TTC549 (cell line): ENCODE measurements around the gene ZNF773.
"Not testable (repeated sequence)": the region's sequence is repeated elsewhere in the genome, so short reads cannot be mapped to it uniquely, and the experiment has no call there.

ENCODE experiments used
- FAIRE-seq: peaks from 2 replicates; lab custom pipeline; 2012; peaks lifted over from hg19 to GRCh38; lab: Jason Lieb, UNC

The ZNF773 gene

GRCh38 chr19:57499680-57500395 is at the start of gene ZNF773:
TSS of gene ZNF773 (plus strand) at chr19:57499938. CDS start at chr19:57500081, 143 bp downstream.
- FAIRE-seq: peak; percentile 38

DNA sequence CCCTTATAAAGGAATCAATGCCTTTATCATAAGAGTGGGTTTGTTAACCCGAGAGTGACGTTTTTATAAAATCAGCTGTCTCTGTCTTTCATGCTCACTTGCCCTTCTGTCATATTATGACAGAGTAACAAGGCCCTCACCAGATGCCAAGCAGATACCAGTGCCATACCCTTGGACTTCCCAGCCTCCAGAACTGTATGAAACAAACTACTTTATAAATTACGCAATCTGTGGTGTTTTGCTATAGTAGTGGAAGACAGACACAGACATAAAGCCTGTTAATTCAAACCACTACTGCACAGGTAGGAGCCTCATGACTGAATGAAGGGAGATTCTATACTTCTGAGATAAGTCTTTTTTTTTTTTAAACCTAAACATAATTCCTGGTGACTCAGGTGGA is 47.4 kb upstream of the ZNF773 start:
- no peak for FAIRE-seq

- no peak for FAIRE-seq
These were observed 33.9 kb upstream of the ZNF773 start for GRCh38 chr19:57465680-57466381.

DNA sequence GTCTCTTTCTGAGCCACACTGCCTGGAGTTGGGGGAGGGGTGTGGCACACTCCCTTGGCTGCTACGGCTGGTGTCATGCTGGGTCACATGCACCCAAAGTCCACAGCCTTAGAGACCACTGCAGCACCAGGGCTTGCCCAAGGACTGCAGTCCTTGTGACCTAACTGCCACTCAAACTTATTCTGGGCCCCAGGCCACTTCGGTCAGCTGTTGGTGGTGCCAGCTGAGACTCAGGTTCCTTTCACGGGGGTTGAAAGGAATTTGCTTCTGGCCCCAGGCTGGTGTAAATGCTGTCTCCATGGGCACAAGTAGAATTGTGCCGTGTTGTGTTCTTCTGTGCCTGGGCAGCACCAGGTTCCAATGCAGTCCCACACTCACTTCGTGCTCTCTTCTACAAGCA is 33.2 kb upstream of the ZNF773 start:
- FAIRE-seq: no peak

- no peak for FAIRE-seq
These were observed 26.1 kb upstream of the ZNF773 start for GRCh38 chr19:57473646-57474045.

GRCh38 chr19:57477191-57478008 is 22.3 kb upstream of the ZNF773 start, which contains the start of gene ZNF772:
TSS of gene ZNF772 (minus strand) at chr19:57477566. CDS start at chr19:57477309, 257 bp downstream.
- FAIRE-seq: peak; percentile 96

GRCh38 chr19:57487477-57488298 is 12.1 kb upstream of the ZNF773 start, which contains the start of gene ZNF419:
TSS of gene ZNF419 (plus strand) at chr19:57487750. CDS start at chr19:57487951, 201 bp downstream.
- peak; percentile 64 for FAIRE-seq

- not testable (repeated sequence) for FAIRE-seq
These were observed 11.5 kb upstream of the ZNF773 start for GRCh38 chr19:57488299-57488644.

GRCh38 chr19:57499332-57499679 is 432 bp upstream of the ZNF773 start:
- not testable (repeated sequence) for FAIRE-seq

- FAIRE-seq: not testable (repeated sequence)
These were observed 662 bp downstream of the ZNF773 start for GRCh38 chr19:57500400-57500799.

DNA sequence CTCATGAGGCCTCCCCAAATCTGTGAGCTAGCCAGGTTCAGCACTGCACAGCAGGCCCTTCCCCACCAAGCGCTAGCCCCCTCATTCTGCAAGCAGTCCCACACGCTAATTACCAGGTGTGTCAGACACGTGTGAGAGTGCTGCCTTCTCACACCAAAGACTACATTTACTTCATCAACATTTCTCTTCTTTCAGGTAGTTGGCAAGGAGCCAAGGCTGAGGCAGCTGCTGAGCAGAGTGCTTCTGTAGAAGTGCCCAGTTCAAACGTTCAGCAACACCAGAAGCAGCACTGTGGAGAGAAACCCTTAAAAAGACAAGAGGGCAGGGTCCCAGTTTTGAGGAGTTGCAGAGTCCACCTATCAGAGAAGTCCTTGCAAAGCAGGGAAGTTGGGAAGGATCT is 6.4 kb downstream of the ZNF773 start:
- no peak for FAIRE-seq

DNA sequence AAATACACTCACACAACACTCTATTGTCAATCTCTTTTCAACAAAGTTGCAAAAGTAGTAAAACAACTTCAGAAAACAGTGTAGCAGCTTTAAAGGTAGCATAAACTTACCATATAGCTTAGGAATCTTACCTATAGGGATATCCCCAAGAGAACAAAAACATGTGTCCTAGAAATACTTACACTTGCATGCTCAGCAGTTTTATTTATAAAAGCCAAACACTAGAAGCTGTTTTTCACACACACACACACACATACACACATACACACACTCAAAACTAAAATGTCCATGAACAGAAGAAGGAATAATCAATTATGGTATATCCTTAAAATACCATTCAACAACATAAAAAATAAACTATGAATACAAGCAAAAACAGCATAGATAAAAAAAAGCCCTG is 11.7 kb downstream of the ZNF773 start:
- no peak for FAIRE-seq

DNA sequence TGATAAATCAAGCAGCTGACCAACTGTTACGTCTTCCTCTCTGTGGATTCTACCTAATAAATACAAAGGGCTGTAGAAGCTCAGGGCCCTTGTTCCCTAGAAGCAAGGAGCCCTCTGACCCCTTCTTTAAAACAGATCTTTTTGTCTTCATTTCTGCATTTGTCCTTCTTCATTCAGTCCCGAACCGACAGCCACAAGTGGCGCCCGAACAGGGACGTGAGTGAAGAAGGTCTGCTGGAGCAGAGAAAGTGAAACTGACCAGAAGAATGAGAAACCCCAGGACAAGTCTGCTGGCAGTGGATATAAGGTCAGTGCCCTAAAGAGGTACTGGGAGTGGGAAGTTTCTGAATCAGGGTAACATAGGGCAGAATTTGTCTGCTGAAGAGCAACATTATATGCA is 13.1 kb downstream of the ZNF773 start:
- FAIRE-seq: no peak

GRCh38 chr19:57515255-57515654 is 15.5 kb downstream of the ZNF773 start:
- FAIRE-seq: no peak

- FAIRE-seq: not testable (repeated sequence)
These were observed 18.3 kb downstream of the ZNF773 start for GRCh38 chr19:57518021-57518420.

DNA sequence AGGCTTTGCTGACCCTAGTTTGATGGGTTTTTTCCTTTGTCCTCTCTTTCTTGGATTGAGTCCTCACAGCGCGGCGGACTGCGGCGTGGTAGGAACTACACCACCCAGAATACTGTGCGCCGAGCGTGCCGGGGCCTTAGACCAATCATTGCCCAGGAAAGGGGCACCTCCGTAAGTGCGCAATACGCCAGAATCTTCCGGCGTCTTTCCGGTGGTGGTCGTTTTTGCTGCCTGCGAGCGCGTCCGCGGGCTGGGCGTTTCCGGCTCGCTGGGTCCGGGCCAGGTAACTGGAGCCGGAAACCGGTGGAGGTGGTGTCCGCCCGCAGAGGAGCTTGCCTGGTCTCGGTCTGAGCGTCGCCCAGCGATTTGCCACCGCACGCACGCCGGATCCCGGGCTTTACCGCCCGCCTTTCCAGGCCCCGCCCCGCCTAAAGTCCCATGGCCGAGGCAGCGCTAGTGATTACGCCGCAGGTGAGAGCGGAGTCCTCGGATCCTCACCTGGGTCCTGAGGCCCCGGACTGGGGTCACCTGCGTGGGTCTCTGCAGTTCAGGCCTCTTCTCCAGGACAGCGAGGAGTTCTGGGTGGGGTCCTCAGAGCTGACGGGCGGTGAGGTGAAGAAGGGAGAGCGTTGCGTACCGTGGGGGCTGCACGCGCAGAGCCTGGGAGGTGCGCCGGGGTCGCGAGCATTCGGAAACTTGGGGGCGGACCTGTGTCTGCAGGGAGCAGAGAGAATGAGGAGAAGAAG is 27.6 kb downstream of the ZNF773 start, which contains the start of gene ZNF549:
Gene ZNF549, plus strand, starts transcription at position 221 of the 746 bp plus-strand sequence. Its CDS starts 218 bp downstream, at position 439.
- FAIRE-seq: peak; percentile 73

DNA sequence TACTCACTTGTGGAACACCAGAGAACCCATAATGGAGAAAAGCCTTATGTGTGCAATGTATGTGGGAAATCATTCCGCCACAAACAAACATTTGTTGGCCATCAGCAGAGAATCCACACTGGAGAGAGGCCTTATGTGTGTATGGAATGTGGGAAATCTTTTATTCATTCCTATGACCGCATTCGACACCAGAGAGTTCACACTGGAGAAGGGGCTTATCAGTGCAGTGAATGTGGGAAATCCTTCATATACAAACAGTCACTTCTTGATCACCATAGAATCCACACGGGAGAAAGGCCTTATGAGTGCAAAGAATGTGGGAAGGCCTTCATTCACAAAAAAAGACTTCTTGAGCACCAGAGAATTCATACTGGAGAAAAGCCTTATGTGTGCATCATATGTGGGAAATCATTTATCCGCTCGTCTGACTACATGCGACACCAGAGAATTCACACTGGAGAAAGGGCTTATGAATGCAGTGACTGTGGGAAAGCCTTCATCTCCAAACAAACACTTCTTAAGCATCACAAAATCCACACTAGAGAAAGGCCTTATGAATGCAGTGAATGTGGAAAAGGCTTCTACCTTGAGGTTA is 38.3 kb downstream of the ZNF773 start:
- FAIRE-seq: no peak

- FAIRE-seq: no peak
These were observed 46.8 kb downstream of the ZNF773 start for GRCh38 chr19:57546513-57546912.

DNA sequence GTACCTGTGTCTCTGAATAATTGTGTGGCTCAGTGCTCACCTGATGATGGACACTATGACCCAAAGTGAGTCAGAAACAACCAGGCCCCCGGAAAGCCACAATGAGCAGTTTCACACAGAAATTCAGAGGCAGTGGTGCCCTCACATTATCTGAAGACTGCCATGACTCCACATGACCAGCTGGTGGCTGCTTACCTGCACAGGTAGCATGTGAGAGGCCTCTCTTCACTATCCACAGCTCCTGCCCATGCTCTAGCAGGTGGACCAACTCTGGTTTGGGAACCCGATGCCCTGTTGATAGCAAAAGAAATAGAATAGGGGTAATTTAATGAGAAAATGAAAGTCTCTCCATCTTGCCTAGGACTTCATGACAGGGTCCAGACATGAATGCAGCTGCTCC is 52.7 kb downstream of the ZNF773 start:
- FAIRE-seq: no peak

DNA sequence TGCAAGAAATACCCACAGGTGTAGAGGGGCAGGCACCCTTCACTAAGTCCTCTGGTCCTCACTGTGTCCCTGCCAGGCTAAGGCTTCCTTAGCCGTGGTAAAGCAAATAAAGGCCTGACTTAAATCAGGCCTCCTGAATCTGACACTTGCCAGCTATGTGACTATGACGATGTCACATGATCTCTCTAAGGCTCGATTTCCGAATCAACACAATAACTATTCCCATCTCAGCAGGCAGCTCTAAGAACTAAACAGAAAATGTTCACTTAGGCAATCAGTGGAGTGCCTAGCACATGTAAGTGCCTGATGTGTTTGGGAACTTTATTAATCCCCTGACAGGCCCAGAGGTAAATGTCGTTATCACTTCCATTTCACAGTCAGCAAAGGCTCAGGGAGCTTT is 57.9 kb downstream of the ZNF773 start:
- no peak for FAIRE-seq
